HCT116 (cell line): ENCODE measurements around the gene MOB3B.

Experiments used
- CBX3 ChIP-seq: IDR thresholded peaks from 2 replicates; pipeline ENCODE4 v1.6.1; 2012; ENCODE audit warnings: low read depth
- CTCF ChIP-seq, 3 experiments: fragments of 200-600 bp in 1 of 3; sonication (generic) in 1 of 3; IDR thresholded peaks in 2 of 3; conservative IDR thresholded peaks in 1 of 3; 2 replicates each; pipeline ENCODE4 v1.5.1; 2012 to 2017; ENCODE audit warnings: low read depth in 2 of 3, low read length in 2 of 3, antibody characterized with exemption in 1 of 3, borderline replicate concordance in 1 of 3, control low read depth in 1 of 3, mild to moderate bottlenecking in 1 of 3, mixed read lengths in 1 of 3, mixed run types in 1 of 3, moderate library complexity in 1 of 3; ENCODE audit not compliant: insufficient read depth in 1 of 3
- POLR2AphosphoS5 ChIP-seq: IDR thresholded peaks from 2 replicates; pipeline ENCODE4 v1.6.1; 2011; ENCODE audit warnings: mild to moderate bottlenecking, low read depth, low read length, moderate library complexity
- TCF7L2 ChIP-seq: IDR thresholded peaks from 2 replicates; pipeline ENCODE4 v1.7.0; 2011; ENCODE audit warnings: borderline replicate concordance, inconsistent platforms; ENCODE audit not compliant: insufficient read depth, insufficient read length; ENCODE audit errors: extremely low read depth

GRCh38 chr9:27537027-27537435, 7.4 kb upstream of the MOB3B start:
- TF ChIP-seq CTCF (IDR thresholded peaks at IDR 0.05 in 2 of 3, conservative IDR thresholded peaks at IDR 0.05 in 1 of 3; ENCODE audit: borderline replicate concordance in 1 of 3, insufficient read depth in 1 of 3, low read depth in 2 of 3, low read length in 2 of 3) (no peak), POLR2AphosphoS5 (no peak), CBX3 (no peak), TCF7L2 (no peak)
